HG03108 (cell line): ENCODE data around the gene ELOVL6.
"Not testable (repeated sequence)": the region's sequence is repeated elsewhere in the genome, so short reads cannot be mapped to it uniquely, and the experiment has no call there.

Source experiments
- ATAC-seq: cut with Tn5 transposase; IDR thresholded peaks from one replicate; pipeline ENCODE4 v1.9.1; 2021; ENCODE audit warnings: moderate library complexity; ENCODE audit not compliant: unreplicated experiment

Gene ELOVL6

DNA sequence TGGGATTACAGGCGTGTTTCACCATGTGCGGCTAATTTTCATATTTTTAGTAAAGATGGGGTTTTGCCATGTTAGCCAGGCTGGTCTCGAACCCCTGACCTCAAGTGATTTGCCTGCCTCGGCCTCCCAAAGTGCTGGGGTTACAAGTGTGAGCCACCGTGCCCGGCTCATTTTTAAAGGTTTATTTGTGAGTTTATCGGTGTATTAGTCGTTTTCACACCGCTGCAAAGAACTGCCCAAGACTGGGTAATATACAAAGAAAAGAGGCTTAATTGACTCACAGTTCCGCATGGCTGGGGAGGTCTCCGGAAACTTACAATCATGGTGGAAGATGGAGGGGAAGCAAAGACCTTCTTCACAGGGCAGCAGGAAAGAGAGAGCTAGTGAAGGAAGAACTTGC is 159.3 kb downstream of the ELOVL6 start:
- ATAC-seq: not testable (repeated sequence)

DNA sequence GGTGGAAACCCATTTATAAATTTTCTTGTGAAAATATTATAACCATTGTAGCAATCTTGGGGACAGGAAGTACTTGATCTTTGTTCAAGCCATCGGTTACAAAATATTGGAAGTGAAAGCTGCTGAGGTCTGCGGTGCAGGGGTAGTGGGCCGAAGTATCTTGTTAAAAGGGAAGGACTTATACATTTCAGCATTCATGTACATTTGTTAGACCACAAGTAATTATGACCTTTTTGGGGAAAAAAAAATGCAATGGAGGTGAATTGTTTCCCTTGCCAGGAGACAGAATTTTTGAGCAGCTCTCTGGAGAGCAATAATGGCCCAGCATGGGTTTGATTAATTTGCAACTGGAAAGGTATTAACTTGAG is 164.4 kb downstream of the ELOVL6 start:
- ATAC-seq: peak; percentile 97

DNA sequence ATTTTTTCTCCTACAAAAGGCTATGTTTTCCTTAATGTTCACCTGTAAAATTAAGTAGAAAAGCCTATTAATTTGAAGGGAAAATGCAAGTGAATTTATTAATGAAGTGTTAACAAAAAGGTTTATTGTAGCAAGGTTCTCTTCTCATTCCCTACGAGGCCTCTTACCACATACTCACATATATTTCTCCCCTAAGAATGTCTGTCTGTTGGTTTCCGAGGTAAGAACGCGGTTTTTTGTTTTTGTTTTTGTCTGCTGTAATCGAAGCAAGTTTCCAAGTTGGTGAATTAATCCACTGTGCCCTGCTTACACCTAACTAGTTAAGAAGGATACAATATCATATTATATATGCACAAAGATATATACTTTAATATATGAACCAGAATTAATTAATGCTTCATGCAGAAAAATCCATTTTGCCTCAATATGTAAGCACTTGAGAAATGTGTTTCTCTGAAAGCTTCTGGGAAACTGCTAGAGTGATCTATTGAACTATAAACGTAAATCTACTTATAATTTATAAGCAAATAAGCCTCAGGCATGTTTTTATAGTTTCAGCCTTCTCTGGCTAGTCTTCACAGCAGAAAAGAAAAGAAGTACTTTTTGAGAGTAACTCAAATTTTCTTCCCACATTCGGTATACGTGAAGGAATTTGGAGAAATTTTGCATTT is 164.9 kb downstream of the ELOVL6 start:
- no peak for ATAC-seq

DNA sequence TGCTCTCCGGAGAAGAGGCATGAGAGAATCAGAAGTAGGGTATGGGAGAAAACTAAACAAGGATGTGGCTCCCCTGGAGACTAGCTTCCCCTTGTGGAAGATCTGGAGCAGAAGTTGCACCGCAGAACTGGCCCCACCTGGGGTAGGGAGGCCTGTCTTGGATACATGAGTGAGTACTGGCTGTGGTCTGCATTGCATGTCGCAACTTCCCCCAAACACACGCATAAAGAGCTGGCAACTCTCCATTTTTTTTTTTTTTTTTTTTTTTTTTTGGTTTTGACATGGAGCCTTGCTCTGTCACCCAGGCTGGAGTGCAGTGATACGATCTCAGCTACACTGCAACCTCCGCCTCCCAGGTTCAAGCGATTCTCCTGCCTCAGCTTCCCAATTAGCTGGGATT is 165.8 kb downstream of the ELOVL6 start:
- ATAC-seq: no peak

DNA sequence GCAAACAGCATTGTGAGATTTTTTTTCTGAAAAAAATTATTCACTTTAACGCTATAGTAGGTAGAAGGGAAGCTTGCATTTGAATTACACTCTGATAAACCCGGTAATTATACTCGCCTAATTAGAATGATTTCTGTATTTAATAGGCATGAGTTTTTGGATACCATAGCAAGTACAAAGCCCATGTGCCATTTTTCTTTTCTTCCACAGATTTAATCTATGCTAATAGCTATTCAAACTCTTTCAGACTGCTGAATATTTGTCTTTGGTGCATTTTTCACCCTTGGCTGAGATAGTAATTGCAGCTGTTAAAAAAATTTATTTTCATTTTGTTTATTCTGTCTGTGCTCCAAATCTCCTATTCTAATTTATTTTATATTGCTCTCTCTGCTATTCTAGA is 172.7 kb downstream of the ELOVL6 start:
- ATAC-seq: no peak

DNA sequence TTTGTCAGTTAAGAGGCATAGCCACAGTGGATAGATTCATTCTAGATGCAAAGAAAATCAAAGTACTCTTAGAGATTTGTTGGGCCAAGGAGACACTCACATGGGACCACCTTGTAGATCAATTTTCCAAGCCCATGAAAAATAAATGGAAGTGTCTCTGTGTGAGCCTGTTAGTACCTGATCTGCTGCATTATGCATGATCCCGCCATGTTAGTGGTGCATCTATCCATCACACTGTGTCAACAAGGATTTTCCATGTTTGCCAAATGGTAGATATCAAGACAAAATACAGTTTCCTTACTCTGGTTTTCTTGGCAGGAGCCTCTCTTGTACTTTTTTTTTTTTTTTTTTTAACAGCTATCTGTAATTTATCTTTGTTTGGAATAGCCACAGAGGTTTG is 173.4 kb downstream of the ELOVL6 start:
- no peak for ATAC-seq

DNA sequence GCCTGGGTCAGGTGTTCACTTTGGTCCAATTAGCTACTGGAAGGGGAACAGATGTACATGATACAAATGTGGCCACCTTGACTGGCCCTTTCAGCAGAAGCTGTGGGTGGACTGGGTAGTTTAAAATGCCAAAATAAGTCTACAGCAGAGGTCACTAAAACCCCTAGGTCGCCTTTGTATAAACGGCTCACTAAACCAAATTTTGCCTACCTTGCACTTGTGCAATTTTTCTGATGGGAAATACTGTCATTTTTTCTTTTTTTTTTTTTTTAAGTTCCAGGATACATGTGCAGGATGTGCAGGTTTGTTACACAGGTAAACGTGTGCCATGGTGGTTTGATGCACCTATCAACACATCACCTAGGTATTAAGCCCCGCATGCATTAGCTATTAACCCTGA is 176.0 kb downstream of the ELOVL6 start:
- no peak for ATAC-seq

DNA sequence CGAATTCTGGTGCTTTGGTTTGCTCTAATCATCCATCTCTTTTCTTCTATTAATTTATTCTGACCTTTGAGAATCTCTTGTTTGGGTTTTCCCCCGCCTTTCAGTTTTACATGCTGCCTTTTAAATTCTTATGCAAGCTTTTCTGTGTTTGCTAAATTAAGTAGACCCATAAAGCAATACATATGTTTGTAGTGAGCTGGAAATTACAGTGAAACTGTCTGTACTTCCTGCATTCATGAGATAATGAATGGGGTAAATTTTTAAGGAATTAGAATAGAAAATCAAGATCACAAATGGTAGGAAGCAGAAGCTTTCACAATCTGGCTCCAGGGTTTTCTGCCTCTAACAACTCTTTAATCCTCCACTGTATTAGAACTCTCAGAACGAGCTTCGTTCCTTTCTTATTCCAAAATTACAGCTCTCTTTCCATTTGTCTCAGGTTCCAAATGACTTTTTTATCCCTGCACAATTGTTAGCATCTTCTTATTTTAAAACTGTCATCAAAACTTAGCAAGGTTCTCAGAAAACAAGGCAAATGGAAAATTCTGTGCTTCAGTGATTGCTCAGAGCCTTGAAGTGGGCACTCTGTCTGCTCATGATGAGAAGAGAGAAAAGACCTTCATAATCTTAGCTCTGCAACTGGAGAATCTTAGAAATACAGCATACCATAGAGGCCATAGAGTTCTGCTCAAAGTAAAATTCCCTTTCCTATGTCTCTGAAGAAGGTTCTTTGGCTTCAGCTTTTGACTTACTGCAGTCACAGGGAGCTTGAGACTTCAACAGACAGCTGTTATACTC is 177.6 kb downstream of the ELOVL6 start:
- ATAC-seq: no peak

DNA sequence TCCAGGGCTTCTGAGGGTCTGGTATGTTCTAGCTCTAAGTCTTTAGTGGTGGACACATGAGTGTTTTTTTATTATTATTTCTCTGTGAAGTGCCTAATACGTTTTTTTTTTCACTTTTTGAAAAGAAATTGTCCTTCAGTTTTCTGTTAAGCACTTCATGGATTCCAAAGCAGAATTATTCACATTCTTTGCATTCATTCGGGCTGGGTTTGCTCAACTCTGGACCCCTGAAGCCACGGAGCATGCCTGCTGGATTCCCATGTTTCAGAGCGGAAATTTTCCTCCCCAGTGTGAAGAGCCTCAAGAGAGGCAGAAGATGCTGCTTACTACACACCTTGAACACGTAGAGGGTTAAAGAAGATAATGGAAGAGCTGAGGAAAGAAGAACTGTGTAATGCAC is 178.3 kb downstream of the ELOVL6 start:
- no peak for ATAC-seq

DNA sequence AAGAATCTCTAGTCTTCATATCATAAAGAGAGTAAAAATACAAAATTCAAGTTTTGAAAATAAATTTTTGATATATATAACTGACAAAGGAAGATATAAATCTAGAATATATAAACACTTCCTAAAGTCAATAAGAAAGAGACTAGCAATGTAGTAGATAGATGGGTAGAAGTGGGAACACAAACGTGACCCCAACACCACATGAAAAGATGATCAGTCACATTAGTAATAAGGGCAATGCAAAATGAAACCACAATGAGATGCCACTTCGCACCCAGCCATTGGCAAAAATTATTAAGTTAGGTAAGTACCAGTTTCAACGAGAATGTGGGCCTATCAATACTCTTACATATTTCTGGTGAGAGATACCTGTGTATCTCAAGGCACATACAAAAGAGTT is 179.3 kb downstream of the ELOVL6 start:
- no peak for ATAC-seq

DNA sequence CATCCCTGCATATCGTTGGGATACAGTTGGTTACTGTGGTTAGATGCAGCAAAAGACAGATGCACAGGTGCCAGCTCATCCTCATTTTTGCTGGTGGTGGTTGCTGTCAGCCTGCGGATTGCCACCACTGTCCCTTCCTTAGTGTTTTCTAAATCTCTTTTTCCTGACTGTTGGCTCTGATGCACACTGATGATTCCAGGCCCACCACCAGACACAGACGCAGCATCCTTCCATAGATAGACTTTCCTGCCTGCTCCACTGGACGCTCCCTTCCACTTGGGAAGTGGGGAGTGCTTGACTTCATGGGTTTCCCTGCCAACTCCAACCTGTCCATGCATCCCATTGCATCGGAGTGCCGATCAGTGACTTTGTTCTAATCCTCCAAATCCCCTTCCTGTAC is 184.2 kb downstream of the ELOVL6 start:
- no peak for ATAC-seq

DNA sequence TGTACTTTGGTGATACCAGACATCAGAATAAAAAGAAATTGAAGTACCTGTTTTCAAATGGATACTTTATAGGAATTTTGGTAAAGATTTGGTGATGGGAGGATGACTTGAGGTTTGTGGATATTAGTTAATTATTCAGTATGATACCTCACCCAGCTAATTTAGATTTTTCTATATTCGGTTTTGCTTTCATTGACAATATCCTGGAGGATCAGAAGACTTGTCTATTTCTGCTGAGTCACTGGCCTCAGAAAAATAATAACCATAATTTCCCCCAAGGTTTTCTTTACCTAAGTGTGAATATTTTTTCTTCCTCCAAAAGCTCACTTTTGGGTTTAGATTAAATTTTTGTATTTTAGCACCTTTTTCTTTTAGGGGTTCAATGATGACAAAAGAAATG is 185.5 kb downstream of the ELOVL6 start:
- ATAC-seq: no peak

DNA sequence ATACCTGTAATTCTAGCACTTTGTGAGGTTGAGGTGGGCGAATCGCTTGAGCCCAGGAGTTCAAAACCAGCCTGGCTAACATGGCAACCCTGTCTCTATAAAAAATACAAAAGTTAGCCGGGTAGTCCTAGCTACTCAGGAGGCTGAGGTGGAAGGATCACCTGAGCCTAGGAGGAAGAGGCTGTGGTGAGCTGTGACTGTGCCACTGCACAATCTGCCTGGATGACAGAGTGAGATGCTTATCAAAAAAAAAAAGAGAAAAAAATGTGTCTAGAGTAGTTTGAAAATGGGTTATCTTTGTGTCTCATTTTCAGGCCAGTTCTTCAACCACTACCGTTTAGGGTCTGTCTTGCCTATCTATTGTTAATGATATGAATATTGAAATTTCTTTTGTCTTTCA is 187.6 kb downstream of the ELOVL6 start:
- ATAC-seq: no peak

DNA sequence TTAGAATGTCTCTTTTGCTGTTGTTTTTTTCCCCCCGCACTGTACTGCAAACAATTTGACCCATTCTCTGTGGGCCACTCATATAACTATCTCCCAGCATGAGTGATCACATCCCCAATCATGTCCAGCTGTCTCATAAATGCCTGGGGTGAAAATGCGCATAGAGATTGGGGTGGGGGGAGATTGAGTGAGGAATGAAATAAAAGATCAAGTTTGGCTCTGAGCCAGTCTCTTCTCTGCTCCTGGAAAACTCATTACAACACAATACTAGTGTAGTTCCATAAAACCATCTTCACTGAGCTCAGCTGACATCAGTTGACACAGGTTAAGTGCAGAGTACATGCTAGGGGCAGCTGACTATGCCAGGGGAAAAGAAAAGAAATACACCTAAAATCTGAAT is 188.9 kb downstream of the ELOVL6 start:
- ATAC-seq: no peak

DNA sequence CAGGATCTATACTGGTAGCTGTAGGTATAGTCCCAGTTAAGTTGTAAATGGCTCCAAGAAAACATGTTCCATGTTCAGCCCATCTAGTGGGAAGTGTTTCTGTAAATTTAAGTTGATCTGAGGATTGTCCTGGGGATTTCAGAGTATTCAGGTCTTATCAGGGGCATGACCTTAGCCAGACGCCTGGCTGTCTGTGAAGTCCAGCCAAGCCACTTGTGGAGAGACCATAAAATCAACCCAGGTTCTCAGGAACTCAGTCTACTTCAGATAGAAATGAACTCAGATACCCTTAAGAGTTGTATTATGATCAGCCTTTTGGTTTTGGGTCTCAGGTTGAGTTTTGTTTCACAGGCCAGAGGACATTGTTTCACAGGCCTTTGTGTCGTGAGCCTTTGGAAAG is 189.9 kb downstream of the ELOVL6 start:
- no peak for ATAC-seq

DNA sequence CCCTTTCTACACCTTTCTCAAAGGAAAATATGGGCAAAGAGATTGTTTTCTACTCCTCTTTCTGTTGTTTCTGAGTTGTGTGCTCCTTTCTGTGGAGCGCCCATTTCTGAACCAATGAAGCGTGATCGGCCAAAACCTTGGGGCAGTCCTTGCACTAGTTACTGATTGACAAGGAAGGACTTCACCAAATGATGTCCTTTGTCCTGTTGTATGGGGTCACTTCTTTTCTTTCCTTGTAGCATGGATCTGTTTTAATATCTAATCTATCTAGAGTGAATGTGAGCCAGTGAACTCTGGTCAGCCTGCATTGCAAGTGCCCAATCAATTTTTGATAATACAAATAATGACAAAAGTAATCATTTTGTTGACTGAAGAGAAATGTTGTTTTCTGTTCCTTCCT is 191.2 kb downstream of the ELOVL6 start:
- no peak for ATAC-seq

DNA sequence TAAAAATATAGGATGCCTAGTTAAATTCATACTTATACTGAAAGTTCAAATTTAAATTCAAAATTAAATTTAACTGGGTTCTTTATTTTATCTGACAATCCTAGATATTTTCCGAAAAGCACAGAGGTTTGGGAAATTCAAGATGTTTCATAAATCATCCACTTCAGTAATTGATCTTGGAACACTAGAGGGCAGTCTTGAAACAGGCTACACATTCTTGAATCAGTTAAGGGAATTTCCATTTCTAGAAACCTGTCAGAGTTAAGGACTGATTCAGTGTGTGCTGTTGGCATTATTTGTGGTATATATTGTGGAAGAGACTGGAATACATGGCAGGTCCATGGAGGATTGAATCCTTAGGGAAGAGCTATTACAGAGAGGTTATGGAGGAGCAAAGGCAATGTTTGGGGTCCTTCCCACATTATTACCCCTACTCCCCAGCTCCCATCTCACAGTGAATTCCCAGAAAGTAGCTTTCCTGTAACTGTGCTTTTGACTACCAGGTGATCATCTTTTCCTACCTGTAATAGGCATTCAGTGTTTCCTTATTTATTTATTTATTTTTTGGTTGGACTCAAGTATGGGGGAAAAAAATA is 192.9 kb downstream of the ELOVL6 start:
- ATAC-seq: peak; percentile 65

DNA sequence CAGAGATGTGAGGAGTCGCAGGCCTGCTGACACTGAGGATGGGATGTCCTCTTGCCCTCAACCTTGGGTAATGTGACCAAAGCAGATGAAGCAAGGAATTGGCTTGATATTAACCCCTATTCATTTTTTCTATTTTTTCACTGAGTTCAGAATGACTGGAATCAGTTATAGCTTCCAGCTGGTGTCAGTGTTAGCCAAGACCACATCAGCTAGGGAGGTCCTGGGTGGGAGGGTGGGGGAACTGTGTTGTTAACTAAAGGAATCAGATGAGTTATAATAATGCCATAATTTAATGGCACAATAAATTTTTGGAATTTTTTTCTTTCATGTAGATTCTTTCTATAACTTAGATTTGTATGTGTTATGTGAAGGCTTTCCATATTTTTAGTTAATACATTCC is 193.9 kb downstream of the ELOVL6 start:
- ATAC-seq: no peak

DNA sequence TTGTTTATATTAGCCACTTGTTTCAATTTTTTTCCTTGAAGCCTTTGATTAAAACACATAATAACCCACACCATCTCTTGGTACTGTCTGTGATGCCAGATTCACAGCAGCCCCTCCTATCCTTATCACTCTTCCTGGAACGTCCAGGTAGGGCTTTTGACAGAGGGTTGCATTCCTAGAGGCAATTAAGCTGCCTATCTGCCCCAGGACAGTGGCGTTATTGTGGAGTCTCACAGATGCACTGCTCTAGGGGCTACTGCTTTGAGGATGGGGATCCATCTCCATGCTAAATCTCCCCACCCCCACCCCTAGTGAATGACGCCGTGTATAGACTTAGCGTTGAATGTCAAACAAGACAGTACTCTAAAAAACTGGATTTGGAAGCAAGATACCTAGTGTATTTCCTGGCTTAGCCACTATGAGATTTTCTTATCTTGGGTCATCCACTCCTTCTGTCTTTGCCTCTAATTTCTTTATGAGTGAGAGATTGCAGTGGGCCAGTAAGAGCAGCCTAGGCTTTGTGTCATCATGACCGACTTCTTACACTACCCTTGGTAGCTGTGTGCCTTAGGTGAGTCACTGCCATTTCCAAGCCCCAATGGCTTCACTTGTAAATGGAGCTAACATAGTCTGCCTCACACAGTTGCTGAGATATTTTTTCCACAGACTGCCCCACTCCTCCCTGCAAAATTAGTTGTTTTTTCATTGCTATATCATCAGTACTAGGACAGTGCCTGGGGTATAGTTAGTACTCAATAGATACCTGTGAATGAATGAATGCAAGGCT is 194.8 kb downstream of the ELOVL6 start:
- no peak for ATAC-seq

DNA sequence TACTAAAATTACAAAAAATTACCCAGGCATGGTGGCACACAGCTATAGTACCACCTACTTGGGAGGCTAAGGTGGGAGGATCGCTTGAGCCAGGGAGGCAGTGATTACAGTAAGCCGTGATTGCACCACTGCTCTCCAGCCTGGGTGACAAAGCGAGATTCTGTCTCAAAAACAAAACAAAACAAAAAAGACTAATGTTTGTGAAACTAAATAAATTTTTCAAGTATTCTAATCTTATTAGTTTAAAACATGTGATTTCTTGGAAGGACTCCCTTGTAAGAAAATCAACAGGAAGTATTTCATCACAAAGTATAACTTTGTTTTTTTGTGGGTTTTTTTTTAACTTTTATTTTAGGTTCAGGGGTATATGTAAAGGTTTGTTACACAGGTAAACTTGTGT is 196.1 kb downstream of the ELOVL6 start:
- no peak for ATAC-seq

DNA sequence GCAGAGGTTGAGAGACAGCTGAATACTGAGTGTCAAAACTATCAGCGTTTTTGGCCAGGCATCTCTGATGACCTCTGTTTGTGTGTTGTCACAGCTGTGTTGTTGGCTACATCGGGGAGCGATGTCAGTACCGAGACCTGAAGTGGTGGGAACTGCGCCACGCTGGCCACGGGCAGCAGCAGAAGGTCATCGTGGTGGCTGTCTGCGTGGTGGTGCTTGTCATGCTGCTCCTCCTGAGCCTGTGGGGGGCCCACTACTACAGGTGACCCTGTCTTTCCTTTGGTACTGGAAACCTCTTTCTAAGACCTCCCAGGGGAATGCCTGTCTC is 198.9 kb downstream of the ELOVL6 start:
- no peak for ATAC-seq
